ENCODE results near the gene UHRF2. TPM values are rescaled to one million over a fixed set of nuclear protein-coding genes. Genes with fewer than 3 reads are reported as not detected.

Gene UHRF2
- total and polyA plus RNA-seq, 2 donors from 2014 or later = 14.2 to 45.1 TPM

- H3K4me3 ChIP-seq (ENCODE audit: low read length in 3 of 3) = no peak overlapping the region
- H3K4me1 ChIP-seq (ENCODE audit: control insufficient read depth in 2 of 3, insufficient read depth in 2 of 3, low read depth in 1 of 3, low read length in 3 of 3) = no peaks in the 10 kb centered on the region
- FAIRE-seq = no peak
- H3K9ac ChIP-seq (ENCODE audit: low read length in 3 of 3) = no peak overlapping the region
- H3K9me3 ChIP-seq (ENCODE audit: control insufficient read depth in 2 of 3, insufficient read depth in 1 of 3, low read length in 3 of 3) = no peaks in the 10 kb centered on the region
- H3K27me3 ChIP-seq (ENCODE audit: control insufficient read depth, insufficient read depth, low read length) = no peaks in the 10 kb centered on the region
- no peak for TF ChIP-seq CTCF (IDR thresholded peaks at IDR 0.05; ENCODE audit: borderline replicate concordance, extremely low read depth, insufficient read depth)
- H3K36me3 ChIP-seq (ENCODE audit: control insufficient read depth in 2 of 3, insufficient read depth in 3 of 3, low read length in 3 of 3) = peaks cover 8 to 13% (median 11%) of the 10 kb centered on the region in 3 donors
- no peak for DNase-seq
- H3K27ac ChIP-seq (ENCODE audit: low read depth in 2 of 2, low read length in 2 of 2) = no peak overlapping the region
- intact Hi-C loops (cut with DNase I) = no loop called here
Measured at GRCh38 chr9:6498982-6499381, 86.0 kb downstream of the UHRF2 start.

- intact Hi-C loops (cut with DNase I) = no loop called here
- H3K9ac ChIP-seq (ENCODE audit: low read length in 3 of 3) = no peak overlapping the region
- H3K27ac ChIP-seq (ENCODE audit: low read depth in 2 of 2, low read length in 2 of 2) = no peak overlapping the region
- no peak for TF ChIP-seq CTCF (IDR thresholded peaks at IDR 0.05; ENCODE audit: borderline replicate concordance, extremely low read depth, insufficient read depth)
- peaks cover 10 to 24% (median 20%) of the 10 kb centered on the region in 3 donors for H3K36me3 ChIP-seq (ENCODE audit: control insufficient read depth in 2 of 3, insufficient read depth in 3 of 3, low read length in 3 of 3)
- no peaks in the 10 kb centered on the region for H3K9me3 ChIP-seq (ENCODE audit: control insufficient read depth in 2 of 3, insufficient read depth in 1 of 3, low read length in 3 of 3)
- DNase-seq (no peak), FAIRE-seq (no peak)
- no peak overlapping the region for H3K4me3 ChIP-seq (ENCODE audit: low read length in 3 of 3)
- no peaks in the 10 kb centered on the region for H3K27me3 ChIP-seq (ENCODE audit: control insufficient read depth, insufficient read depth, low read length)
- no peaks in the 10 kb centered on the region for H3K4me1 ChIP-seq (ENCODE audit: control insufficient read depth in 2 of 3, insufficient read depth in 2 of 3, low read depth in 1 of 3, low read length in 3 of 3)
Measured at GRCh38 chr9:6501526-6502210, 88.7 kb downstream of the UHRF2 start.

- intact Hi-C loops (cut with DNase I) = no loop called here
- H3K27me3 ChIP-seq (ENCODE audit: control insufficient read depth, insufficient read depth, low read length) = no peaks in the 10 kb centered on the region
- peaks cover 8 to 21% (median 15%) of the 10 kb centered on the region in 3 donors for H3K36me3 ChIP-seq (ENCODE audit: control insufficient read depth in 2 of 3, insufficient read depth in 3 of 3, low read length in 3 of 3)
- H3K9me3 ChIP-seq (ENCODE audit: control insufficient read depth in 2 of 3, insufficient read depth in 1 of 3, low read length in 3 of 3) = no peaks in the 10 kb centered on the region
- no peak for TF ChIP-seq CTCF (IDR thresholded peaks at IDR 0.05; ENCODE audit: borderline replicate concordance, extremely low read depth, insufficient read depth)
- H3K4me1 ChIP-seq (ENCODE audit: control insufficient read depth in 2 of 3, insufficient read depth in 2 of 3, low read depth in 1 of 3, low read length in 3 of 3) = no peaks in the 10 kb centered on the region
- FAIRE-seq = no peak
- no peak overlapping the region for H3K27ac ChIP-seq (ENCODE audit: low read depth in 2 of 2, low read length in 2 of 2)
- no peak overlapping the region for H3K4me3 ChIP-seq (ENCODE audit: low read length in 3 of 3)
- DNase-seq = no peak
- no peak overlapping the region for H3K9ac ChIP-seq (ENCODE audit: low read length in 3 of 3)
Measured at GRCh38 chr9:6502399-6502798, 89.4 kb downstream of the UHRF2 start.

All from kidney (tissue), 14 donors.